GM19455 (cell line): ENCODE measurements around the gene PDE10A.
"Not testable (repeated sequence)": the region's sequence is repeated elsewhere in the genome, so short reads cannot be mapped to it uniquely, and the experiment has no call there.

Experiments
- ATAC-seq: cut with Tn5 transposase; IDR thresholded peaks from one replicate; pipeline ENCODE4 v1.9.1; 2021; ENCODE audit not compliant: unreplicated experiment

Gene PDE10A

GRCh38 chr6:165594584-165595333 is 68.3 kb downstream of the PDE10A start:
- no peak for ATAC-seq

DNA sequence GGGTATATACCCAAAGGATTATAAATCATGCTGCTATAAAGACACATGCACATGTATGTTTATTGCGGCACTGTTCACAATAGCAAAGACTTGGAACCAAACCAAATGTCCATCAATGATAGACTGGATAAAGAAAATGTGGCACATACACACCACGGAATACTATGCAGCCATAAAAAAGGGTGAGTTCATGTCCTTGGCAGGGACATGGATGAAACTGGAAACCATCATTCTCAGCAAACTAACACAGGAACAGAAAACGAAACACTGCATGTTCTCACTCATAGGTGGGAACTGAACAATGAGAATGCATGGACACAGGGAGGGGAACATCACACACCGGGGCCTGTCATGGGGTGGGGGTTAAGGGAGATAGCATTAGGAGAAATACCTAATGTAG is 70.1 kb downstream of the PDE10A start:
- ATAC-seq = not testable (repeated sequence)

GRCh38 chr6:165588515-165588914 is 74.5 kb downstream of the PDE10A start:
- no peak for ATAC-seq

DNA sequence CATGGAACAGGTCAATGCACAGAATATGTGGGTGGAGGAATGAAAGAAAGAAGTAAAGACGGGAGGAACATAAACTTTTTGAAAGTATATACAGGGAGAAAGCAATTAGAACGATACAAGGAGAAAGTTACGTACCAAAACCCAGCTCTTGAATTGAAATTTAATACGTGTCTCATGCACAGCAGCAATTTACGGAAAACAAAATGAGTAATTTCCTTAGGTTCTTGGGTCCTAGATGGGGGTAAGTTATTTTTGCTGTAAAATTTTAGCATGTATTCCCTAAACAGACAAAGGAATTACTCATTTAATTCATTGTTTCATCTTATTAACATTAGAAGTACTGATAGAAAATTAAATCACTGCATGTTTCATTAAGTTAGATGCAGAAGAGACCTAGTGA is 75.8 kb downstream of the PDE10A start:
- ATAC-seq = no peak

- no peak for ATAC-seq
Observed at GRCh38 chr6:165586706-165587105, 76.3 kb downstream of the PDE10A start.

DNA sequence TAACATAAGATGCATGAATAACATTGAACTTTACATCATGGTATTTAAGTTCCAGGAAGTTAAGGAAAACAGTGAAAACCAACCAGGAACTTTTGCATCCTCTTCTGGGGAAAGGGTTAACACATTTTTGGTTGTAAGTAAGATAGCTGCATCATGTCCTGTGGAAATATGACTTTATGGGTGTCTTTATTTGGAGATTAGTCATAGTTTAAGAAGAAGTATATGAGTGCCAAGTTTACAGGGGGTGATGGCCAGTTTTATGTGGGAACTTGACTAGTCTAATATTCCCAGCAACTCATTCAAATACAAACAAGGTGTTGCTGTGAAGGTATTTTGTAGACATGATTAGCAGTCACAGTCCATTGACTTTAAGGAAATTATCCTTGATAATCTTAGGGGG is 78.0 kb downstream of the PDE10A start:
- no peak for ATAC-seq

DNA sequence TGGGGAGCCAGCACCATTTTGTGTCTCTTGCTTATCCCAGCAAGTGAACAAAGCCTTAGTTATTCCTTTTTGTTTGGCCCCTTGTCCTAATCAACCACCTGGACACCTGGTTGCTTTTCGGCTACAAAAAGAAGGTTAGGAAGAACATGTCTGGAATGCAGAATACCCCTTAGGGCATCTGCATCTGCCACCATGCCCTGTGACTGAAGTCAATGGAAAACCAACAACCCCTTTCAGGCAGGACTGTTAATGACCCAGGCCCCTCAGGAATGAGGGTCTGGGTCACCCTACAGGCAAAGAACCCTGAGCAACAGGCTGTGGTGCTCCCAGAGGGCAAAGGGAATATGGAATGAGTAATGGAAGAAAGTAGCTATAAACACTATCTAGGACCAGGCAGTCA is 78.5 kb downstream of the PDE10A start:
- ATAC-seq = no peak

- no peak for ATAC-seq
Observed at GRCh38 chr6:165581678-165582077, 81.4 kb downstream of the PDE10A start.

- no peak for ATAC-seq
Observed at GRCh38 chr6:165580136-165580535, 82.9 kb downstream of the PDE10A start.

- ATAC-seq = no peak
Observed at GRCh38 chr6:165579151-165579550, 83.9 kb downstream of the PDE10A start.

GRCh38 chr6:165577556-165577955 is 85.5 kb downstream of the PDE10A start:
- ATAC-seq = no peak

DNA sequence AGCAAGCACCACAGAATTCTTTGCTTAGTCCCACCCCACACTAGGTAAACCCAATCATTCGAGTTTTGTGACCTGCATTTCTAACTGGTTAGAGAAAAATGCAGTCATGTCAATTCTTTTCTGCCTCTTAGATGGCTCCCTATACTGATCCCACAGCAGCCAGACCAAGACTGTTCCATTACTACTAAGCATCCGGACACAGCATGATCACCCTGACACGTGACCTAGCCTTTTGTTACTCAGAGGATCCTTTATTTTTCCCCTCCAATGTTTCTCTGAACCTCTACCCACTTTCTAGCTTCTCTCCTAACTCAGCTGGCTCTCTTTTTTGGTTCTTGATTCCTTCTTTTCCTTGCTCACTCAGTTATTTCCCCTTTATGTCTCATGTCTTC is 87.9 kb downstream of the PDE10A start:
- no peak for ATAC-seq

- no peak for ATAC-seq
Observed at GRCh38 chr6:165574220-165575157, 88.6 kb downstream of the PDE10A start.

DNA sequence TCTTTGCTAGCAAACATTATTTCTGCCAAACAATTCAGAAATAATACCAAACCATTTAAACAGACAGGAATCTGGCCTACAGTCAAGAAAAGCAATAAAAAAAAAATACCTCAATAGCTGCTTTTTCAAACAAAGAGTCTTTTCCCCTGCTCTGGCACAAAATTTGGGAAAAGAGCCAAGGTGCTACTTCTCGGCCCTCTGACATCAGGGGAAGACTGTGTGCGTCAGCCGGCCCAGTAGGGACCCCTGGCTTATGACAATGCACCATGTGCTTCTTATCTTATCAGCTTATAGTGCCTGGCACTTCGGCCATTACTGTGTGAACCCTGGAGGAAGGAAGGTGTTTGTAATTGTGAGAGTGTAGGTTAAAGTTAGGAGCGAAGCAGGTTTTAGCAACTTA is 89.4 kb downstream of the PDE10A start:
- ATAC-seq = no peak

DNA sequence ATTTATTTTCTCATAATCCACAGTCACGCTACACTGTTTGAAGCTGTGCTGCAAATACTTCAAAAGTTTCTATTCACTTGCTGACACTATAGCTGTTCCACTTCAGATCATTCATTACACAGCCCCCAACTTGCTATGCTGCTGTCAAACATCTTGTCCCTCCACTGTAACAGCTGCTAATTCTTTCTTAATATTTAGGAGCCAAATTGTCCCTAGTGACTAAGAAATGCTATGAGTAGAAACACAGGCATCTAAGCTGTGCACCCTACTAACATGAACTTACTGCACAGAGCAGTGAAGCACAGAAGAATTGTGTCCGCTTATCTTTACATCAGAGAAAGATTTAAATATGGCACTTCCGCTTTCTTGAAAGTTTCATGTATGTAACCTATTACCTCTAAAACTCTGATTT is 91.3 kb downstream of the PDE10A start:
- no peak for ATAC-seq

DNA sequence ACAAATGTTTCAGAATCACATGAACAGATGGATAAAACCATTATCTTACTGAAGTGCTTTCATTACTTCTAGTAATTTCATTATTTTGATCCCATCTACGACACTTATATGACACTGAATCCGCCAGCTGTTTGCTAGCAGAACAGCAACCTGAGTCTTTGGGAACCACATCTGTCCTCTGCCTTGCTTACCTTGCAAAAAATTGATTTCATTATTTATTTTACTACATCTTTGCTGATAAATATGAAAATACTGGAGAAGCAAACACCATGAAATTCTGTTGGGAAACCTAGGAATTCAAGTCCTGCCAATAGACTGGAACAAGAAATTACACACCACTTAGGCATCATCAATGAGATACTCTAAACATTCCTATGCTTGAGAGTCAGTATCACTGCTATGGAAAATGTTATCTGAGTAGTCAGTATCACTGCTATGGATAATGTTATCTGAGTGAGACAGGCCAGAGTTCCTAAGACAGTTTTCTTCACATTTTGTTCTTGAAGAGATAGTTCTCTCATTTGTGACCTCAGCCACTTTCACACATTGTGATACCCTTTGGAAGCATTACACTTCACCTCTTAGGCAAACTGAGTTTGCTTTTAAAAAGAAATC is 91.9 kb downstream of the PDE10A start:
- ATAC-seq = no peak

- no peak for ATAC-seq
Observed at GRCh38 chr6:165568326-165568725, 94.7 kb downstream of the PDE10A start.

- no peak for ATAC-seq
Observed at GRCh38 chr6:165566088-165566828, 96.8 kb downstream of the PDE10A start.

DNA sequence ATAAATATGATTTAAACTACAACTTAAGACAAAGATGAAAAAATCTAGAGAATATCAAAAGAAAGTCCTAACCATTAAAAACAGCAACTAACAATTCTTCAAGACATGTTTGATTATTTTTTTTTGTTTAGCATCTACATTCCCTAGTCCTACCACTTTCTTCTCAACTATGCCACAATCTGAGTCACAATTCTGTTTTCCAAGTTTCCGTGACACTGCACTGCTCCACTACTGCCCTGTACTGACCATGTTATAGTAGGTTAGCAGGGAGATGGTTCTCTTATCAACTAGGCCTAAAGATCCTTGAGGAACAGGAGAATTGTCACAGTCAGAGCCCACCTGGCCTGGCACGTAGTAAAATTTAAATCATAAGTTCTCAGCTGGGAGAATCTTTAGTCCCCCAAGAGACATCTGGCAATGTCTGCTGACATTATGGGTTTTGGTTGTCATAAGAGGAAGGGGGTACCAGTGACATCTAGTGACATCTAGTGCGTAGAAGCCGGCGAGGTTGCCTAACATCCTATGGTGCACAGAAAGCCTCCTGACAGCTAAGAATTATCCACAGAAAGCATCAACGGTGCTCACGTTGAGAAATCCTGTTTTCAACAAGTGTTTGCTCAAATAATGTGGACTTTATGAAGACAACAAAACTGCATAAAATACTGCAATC is 100.5 kb downstream of the PDE10A start:
- no peak for ATAC-seq

DNA sequence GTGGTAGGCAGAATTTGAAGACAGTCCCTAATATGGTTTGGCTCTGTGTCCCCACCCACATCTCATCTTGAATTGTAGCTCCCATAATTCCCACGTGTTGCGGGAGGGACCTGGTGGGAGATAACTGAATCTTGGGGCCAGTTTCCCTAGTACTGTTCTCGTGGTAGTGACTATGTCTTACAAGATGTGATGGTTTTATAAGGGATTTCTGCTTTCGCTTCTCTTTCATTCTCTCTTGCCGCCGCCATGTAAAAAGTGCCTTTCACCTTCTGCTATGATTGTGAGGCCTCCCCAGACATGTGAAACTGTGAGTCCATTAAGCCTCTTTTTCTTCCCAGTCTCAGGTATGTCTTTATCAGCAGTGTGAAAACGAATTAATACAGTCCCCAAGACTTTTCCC is 103.4 kb downstream of the PDE10A start:
- ATAC-seq = no peak
